AG08395 (cell line): ENCODE results near the gene CLRN3.
A peak's percentile ranks its signal among the peaks of the same experiment; 100 is the strongest.

Source experiments
- DNase-seq: peaks from one replicate; pipeline ENCODE4 v3.0.0; 2012; ENCODE audit warnings: mixed read lengths, low spot score

Gene CLRN3

DNA sequence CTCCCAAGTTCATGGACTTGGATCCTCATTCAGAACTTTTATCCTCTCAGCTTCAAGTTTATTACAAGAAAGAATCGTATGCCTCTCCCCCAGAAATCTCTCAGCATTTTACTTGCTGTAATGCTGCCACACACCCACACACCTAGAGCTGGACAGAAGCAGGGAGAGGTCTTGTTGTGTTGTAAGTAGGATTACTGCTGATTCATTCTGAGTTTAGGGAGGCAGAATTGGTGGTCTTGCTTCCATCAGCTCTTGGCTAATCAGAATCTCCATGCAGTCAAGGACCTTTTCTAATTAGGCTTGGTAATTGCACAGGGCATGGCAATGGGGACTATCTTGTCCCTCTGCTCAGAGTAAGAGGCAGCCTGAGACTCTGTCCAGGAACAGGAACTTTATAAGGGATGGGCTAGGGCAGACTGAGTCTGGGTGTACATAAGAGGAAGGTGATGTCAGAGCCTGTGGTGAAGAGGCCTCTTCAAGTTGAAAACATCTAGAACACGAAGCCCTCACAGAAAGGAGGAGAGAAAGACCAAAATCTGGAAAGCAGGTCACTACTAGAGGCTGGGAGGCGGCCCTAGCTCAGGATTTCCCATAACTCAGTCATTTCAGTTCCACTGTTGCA, 7.1 kb upstream of the CLRN3 start:
- DNase-seq = no peak

GRCh38 chr10:127897177-127897576, 4.4 kb upstream of the CLRN3 start:
- DNase-seq = no peak

- no peak for DNase-seq
Measured at GRCh38 chr10:127896590-127896989, 3.8 kb upstream of the CLRN3 start.

DNA sequence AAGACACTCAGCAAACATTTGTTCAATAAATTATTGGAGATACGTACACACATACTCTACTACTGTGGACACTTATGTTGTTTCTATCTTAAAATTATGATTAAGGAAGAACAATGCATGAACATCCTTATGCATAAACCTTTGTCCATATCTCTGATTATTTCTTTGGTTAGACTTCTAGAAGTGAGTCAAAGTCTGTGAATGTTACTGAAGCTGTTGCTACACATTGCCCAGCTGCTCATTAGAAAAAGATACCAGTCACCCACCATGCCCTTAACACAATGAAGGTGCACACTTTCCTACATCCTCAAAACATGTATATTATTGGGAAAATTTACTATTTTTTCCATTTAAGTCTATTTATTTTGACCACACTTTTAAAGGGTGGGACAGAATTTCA, 1.4 kb upstream of the CLRN3 start:
- no peak for DNase-seq

GRCh38 chr10:127890832-127891334, 1.9 kb downstream of the CLRN3 start:
- no peak for DNase-seq

- DNase-seq = no peak
Measured at GRCh38 chr10:127890216-127890615, 2.5 kb downstream of the CLRN3 start.

GRCh38 chr10:127889605-127890195, 3.0 kb downstream of the CLRN3 start:
- DNase-seq = peak; percentile 75

- DNase-seq = no peak
Measured at GRCh38 chr10:127888521-127889312, 4.0 kb downstream of the CLRN3 start.

- DNase-seq = no peak
Measured at GRCh38 chr10:127887541-127888415, 5.0 kb downstream of the CLRN3 start.

- DNase-seq = no peak
Measured at GRCh38 chr10:127886371-127887051, 6.2 kb downstream of the CLRN3 start.

DNA sequence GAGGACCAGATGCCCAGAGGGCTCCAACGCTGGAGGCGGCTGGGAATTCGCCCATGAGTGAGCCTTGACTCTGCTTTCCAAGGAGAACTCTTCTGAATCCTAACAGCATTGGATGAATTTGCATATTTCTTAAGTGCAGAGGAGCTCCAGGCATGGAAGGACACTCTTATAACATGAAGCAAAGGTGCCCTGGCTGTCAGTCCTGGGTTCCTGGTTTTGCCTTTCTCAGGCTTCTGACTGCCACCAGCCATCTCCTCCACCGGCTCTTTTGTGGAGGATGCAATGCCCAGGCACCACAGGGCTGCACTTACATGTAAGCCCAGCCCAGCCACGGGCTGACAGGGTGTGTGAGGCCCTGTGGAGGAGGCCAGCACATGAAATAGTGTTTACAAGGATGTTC, 8.2 kb downstream of the CLRN3 start:
- no peak for DNase-seq

- DNase-seq = no peak
Measured at GRCh38 chr10:127883516-127883915, 9.2 kb downstream of the CLRN3 start.

DNA sequence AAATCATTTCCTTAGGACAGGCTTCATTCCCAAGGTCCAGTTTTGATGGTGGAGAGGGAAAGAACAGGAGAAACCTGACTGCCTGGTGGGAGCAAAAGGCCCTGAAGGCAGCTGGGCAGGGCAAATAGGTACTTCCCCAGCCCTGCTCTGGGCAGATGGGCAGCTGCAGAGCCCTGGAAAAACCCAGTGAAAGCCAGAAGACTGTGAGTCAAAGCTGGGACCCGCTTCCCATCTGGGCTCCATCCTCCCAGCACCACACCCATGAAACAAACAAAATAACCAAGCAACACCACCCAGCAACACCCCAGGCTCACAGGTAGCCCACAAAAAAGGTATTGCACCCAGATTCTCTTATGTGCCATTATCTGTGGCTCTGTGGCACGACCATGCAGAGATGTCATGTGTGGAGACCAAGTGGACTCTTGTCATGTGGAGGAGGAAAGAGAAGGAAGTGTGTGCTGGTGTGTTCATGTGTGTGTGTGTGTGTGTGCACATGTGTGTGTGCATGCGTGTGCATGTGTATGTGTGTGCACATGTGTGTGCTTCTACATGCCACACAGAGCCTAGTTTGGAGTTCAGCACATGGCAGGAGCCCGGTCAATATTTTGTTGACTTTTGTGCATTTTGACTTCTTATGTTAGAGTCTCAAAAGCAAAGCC, 9.8 kb downstream of the CLRN3 start:
- DNase-seq = no peak

DNA sequence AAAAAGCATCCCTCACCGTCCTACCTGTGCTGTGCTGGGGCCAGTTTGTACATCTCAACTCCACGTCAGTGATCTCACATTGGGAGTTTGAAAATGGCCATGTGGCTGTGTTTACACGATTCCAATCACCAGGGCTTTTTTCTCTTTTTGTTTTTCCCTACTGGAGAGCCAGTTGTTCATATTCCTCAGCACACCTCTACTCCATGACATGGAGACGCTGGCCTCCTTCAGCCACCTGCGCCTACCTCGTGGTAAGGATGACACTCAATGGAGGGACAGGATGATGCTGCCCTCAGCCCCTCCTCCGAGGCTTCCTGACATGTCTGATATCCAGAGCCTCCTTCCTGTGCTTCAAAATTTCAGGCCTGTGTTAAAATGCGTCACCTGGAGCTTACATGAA, 10.3 kb downstream of the CLRN3 start:
- no peak for DNase-seq

DNA sequence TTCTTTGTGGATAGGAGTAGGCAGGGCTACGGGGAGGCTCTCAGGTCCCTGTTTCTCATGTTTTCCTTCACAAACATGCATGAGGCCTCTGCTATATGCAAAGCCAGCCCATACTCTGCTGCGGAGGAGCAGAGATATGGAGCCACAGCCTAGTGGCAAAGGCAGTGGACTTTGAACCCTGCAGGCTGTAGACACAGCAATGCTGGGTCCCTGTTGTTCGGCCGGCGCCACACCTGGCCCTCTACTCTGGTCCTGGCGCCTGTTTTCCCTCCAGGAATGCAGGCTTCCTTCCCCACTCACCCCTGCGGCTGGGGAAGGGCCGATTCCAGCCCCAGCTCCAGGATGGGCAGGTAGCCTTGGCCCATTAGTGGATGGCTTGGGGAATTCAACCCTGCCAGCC, 11.5 kb downstream of the CLRN3 start:
- no peak for DNase-seq

DNA sequence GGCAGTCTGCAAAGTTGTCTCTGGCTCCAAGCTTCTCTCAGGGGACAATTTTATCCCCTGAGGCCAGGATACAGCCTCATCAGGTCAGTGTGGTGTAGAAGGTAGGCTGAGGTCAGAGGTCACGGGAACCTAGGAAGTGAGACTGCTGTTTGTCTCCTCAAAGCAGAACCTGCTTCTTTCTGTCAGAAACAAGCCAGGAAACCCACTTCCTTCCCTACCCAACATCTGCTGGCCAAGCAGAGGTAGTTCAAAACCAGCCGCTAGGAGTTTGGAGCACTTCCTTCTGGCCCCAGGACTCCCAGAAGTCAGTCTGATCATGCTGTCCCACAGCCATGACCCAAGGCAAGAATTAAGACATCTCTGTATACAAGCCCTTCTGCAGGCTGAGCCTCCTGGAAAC, 12.2 kb downstream of the CLRN3 start:
- DNase-seq = no peak

DNA sequence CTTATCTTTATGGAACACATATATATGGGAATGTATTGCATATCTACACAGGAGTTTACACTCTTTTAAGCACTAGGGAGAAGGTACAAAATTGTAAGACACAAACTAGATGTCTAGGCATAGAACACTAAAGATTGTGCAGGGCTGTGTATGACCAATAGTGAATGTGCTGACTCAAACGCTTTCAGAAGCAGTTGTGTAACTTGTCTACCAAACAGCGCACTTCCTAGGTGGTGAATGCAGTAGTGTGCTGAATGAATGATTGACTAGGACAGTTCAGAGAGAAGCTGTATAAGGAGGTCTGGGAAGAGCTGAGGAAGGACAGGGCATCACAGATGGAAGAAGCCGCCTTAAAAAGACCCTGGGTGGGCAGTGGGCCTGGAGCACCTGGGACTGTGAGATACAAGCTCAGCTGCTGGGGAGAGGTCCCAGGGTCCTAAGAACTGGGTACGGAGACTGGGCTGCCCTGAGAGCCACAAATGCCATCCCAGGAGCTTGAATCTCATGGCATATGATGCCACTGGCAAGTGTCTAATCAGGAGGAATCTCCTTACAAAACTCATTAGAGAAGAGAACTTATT, 14.2 kb downstream of the CLRN3 start:
- no peak for DNase-seq

GRCh38 chr10:127877699-127878098, 15.0 kb downstream of the CLRN3 start:
- DNase-seq = no peak

DNA sequence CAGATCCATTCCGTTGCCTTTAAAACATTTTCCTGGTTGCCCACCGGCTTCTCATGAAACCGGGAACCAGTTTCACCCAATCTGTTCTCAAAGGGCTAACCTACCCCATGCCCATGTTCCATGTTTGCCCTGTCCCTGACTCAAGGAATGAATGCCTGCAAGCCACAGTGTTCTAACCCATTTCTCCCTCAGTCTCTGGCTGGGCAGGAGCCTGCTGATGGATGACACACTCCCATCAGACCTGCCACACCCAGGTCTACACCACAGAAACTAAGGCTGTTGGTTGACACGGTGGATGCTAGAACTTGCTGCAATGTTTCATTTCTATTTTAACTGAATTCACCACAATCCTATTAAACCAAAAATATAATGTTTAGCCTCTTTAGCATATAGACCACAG, 15.6 kb downstream of the CLRN3 start:
- no peak for DNase-seq

GRCh38 chr10:127875916-127876315, 16.8 kb downstream of the CLRN3 start:
- DNase-seq = no peak

- DNase-seq = no peak
Measured at GRCh38 chr10:127875449-127875765, 17.3 kb downstream of the CLRN3 start.
